Dermis microvascular lymphatic vessel endothelial cell (primary cell): ENCODE results near the gene PDLIM7. TPM values are rescaled to one million over a fixed set of nuclear protein-coding genes. Genes with fewer than 3 reads are reported as not detected.

ENCODE experiments used
- total RNA-seq: library from RNA; depleted of rRNA; stranded (reverse); fragments of >200 nt; gene quantifications from 2 replicates; pipeline ENCODE4 v1.2.1, GENCODE V29; 2014

Gene PDLIM7
- total RNA-seq, 1 donor from 2014 or later: 31.5 TPM

Other genes starting within 250 kb of the PDLIM7 start
- 8.1 and 15.3 TPM in 2 replicates for gene RAB24, start 193.9 kb downstream of the PDLIM7 start, total RNA-seq
- gene PRELID1, start 193.8 kb downstream of the PDLIM7 start, total RNA-seq: 115 and 117 TPM in 2 replicates
- 11.8 and 23.6 TPM in 2 replicates for gene MXD3, start 185.7 kb downstream of the PDLIM7 start, total RNA-seq
- 311 and 354 TPM in 2 replicates for gene LMAN2, start 145.9 kb downstream of the PDLIM7 start, total RNA-seq
- gene RGS14, start 139.7 kb downstream of the PDLIM7 start, total RNA-seq: 3.7 and 4.7 TPM in 2 replicates
- gene SLC34A1, start 113.2 kb downstream of the PDLIM7 start, total RNA-seq: not detected in 2 replicates
- not detected in 2 replicates for gene PFN3, start 96.9 kb downstream of the PDLIM7 start, total RNA-seq
- gene F12, start 88.0 kb downstream of the PDLIM7 start, total RNA-seq: 0.51 and 0.89 TPM in 2 replicates
- gene GRK6, start 70.9 kb downstream of the PDLIM7 start, total RNA-seq: 15.4 and 18.0 TPM in 2 replicates
- 2.1 and 2.2 TPM in 2 replicates for gene PRR7, start 50.8 kb downstream of the PDLIM7 start, total RNA-seq
- gene DBN1, start 24.0 kb downstream of the PDLIM7 start, total RNA-seq: 95.9 and 134 TPM in 2 replicates
- 2.8 and 4.4 TPM in 2 replicates for gene DOK3, start 12.2 kb upstream of the PDLIM7 start, total RNA-seq
- gene DDX41, start 19.4 kb upstream of the PDLIM7 start, total RNA-seq: 66.2 and 78.5 TPM in 2 replicates
- gene FAM193B, start 57.0 kb upstream of the PDLIM7 start, total RNA-seq: 9.8 and 15.8 TPM in 2 replicates
- gene TMED9, start 94.6 kb upstream of the PDLIM7 start, total RNA-seq: 112 and 193 TPM in 2 replicates
- 20.3 and 28.8 TPM in 2 replicates for gene B4GALT7, start 102.5 kb upstream of the PDLIM7 start, total RNA-seq